GM19023 (cell line): ENCODE data around the gene CDC42BPG.

Experiments
- ATAC-seq: cut with Tn5 transposase; IDR thresholded peaks from one replicate; pipeline ENCODE4 v1.9.1; 2021; ENCODE audit warnings: mild to moderate bottlenecking, moderate library complexity; ENCODE audit not compliant: unreplicated experiment

CDC42BPG gene

DNA sequence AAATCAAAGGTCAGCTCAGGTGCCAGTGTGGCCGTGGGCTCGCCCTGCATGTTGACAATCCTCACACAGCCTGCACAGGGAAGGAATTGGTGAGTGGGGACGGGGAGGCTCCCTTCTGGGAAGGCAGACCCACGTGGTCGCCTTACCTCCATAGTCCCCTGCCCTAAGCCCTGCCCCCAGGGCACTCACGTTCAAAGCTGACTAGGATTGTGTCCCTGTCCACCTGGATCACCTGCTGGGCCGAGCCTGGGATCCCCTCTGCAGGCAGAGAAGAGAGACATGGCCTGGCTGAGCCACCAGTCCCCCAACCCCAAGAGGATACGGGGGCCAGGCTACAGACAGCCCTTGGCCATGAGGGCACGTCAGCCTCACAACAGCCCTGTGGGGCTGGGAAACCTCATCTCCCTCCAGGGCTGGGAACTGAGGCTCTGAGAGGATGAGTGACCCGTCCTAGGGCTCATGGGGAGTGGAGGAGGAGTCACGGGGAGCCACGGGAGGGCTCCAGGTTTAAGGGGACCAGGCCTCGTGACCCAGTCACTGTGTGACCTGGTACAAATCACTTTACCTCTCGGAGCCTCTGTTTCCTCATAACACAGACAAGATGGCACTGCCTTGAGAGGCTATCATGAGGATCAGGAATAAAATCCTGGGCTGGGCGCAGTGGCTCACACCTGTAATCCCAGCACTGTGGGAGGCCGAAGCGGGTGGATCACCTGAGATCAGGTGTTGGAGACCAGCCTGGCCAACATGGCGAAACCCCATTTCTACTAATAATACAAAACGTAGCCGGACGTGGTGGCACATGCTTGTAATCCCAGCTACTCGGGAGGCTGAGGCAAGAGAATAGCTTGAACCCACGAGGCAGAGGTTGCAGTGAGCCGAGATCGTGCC is 54.0 kb downstream of the CDC42BPG start:
- ATAC-seq, result no peak

DNA sequence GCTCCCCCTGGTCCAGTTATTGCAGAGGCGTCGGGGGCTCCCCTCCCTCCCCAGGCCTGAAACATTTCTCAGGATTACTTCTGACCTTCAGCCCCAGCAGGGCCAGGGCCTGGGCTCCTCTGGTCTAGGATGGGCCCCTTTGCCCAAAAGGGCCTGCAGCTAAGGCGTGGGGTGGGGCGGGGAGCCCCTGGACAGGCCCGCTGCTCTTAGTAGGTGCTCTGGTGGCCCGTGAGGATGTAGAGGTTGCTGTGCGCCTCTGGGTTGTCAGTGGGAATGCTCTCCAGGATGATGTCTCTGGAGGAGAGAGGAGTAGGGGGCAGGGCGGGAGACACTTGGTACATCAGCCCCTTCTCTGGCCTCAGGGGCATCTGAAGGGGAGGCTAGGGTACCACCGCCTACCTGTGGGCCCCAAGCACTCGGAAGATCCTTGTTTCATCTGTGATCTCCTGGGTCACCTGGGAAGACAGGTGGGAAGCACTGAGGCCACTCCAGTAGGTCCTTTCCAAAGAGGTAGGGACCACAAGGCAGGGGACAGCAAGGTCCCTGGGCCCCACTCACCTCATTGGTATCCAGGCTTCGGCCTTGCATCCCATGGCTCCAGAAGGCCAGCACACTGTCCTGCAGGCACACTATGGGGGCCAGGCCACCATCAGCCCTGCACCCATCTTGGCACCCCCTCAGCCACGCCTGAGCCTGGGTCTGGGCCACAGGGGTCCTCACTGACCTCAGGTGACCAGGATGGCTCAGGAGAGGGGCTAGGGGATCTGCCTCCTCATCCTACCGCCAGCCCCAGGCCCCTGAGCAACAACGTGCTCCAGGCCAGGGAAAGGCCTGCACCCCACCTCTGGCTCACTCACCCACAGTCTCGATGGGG is 54.9 kb downstream of the CDC42BPG start:
- no peak for ATAC-seq

DNA sequence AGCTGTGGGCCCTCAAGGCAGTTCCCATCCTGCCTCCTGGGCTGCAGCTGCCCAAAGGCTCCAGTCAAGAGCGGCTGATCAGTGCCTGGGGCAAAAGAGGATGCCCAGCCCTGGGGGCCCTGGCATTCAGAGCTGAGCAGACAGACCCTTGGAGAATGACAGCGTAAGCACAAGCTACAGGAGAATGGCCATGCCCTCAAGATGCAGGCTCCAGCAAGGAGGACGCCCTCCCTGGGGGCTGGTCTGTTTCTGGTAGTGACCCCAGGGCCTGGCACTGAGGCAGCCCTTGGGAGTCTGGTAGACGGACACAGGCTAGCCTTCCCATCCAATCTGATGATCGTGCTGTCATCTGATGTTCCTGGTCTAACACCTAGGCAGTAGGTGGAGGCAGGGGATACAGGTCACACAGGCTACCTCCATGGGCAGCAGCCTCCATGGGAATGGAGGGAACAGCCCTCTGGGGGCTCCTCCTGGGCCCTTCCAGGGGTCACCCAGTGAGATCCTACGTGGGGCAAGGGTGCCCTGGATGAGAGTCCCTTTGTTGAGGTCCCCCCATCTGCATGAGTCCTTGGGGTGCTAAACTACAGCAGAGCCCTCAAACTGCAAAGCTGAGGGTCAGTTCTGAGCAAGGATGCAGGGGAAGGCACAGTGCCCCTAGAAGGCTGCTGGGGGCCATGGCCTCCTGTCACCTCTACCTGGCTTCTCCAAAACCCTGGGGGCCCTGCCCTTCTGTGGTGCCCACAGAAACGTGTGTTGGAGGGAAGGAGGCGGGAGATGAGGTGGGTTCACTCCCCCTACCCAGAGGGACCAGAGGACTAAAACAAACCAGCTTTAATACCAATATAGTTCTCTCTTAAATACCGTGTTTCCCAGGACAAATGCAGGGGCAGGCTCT is 55.9 kb downstream of the CDC42BPG start:
- no peak for ATAC-seq

DNA sequence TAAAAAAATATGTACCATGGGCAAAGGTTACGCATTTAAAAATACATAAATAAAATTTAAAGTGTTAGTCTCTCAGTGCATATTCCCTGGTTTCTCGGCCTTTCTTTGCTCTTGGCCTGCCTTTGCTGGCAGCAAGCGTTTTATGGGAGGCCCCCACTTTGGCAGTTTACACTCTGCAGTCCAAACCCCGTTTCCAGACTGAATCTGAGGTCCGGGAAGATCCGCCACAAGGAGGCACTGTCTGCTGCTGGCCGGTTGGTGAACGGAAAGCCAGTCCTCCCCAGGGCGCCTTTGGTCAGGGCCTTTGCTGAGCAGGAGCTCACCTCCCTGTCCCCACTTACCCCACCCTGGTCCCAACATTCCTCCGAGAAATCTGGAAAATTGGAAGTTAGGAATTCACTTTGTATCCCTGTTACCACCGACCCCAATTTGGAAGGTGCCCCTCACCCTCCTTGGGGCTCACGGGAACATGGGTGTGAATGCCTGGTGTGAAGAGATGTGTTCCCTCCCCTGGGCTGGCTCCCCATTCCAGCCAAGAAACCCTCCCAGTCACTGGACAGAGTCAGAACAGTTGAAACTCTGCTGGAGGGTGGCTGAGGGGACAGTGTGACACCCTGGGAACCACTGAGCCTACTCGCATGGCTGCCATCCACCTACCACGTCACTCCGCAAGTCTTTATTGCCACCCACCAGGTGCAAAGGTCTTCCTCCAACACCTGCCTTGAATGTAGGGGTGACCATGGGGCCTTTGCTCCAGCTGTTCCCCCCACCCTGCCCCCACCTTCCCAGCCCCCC is 56.7 kb downstream of the CDC42BPG start:
- no peak for ATAC-seq

DNA sequence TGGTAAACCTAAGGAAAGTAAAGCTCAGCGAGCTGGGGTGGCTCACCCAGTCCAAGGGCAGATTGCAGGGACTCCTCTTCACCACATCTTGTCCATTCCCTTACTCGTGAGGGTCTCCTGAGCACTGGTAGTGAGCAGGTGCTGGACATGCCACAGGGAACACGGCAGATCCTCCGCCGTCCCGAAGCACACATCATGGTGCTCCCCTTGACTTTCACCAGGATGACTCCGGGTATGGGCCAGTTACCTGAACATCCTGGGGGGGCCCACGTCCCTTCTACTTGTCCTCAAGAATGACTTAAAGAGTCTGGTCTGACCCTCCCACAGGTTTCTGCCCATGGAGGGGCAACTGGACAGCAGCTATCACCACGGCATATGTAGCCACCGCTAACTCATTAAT is 58.1 kb downstream of the CDC42BPG start:
- no peak for ATAC-seq

DNA sequence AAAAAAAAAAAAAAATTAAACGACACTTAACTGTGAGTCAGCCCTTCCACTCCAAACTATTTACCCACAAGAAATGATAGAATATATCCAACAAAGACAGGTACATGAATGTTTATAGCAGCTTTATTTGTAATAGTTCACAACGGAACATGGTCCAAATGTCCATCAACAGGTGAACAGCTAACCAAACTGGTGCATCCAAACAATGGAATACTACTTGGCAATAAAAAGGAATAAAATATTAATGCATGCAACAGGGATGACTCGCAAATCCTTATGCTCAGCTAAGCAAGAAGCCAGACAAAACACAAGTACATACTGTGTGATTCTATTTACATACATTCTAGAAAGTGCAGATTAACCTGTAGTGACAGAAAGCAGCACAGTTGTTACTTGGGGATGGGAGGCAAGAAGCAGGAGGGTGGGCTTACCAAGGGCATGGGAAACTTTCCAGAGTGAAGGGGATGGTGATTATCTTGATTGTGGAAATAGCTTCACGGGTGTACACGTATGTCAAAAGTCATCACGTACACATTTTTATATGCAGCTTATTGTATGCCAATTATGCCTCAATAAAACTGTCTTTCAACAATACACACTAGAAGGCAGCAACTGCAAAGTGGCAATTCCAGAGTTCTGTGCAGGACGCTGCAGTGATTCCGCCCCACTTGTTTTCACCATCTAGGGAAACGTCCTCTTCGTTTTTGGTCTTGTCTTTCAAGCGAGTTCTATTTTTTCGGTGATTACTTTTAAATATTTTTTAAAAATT is 59.5 kb downstream of the CDC42BPG start:
- no peak for ATAC-seq

DNA sequence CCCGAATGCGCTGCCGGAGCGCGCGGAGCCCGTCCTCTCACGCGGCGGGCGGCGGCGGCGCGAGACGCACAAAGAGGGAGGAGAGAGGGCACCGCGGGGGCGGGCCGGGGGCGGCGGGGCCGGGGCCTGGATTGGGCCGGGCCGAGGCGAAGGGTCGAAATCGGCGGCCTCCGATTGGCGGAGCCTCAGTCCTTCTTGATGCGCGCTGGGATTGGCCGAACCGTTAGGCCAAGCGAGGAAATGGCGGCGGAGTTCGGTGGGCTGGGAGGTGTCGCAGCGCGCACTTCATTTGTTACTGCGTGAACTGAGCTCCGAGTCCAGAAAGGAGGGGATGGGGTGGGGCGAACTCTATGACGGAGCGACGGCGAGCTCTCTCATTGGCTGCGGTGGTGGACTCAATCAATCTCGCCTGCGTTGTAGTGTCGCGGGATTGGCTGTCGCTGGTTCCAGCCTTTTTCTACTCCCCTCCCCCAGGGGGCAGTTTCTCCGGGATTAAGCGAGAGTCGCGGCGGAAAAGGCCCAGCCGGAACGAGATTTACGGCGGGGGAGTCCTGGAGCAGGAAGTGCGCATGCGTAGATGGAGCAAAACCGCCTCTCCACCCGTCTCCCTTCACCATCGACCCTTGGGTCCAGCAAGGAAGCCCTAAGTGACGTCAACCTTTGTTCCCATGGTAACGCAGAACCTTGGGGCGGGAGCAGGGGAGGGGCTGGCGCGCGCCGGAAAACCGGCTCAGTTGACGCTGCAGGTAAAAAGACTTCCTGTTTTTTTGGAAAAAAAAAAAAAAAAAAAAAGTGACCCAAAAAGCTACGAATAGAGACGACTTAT is 65.8 kb downstream of the CDC42BPG start, which contains the start of gene SF1:
TSS of gene SF1 (minus strand) at position 70 of the 826 bp plus-strand sequence. CDS start 150 bp downstream, outside the sequence.
- peak; percentile 79 for ATAC-seq

DNA sequence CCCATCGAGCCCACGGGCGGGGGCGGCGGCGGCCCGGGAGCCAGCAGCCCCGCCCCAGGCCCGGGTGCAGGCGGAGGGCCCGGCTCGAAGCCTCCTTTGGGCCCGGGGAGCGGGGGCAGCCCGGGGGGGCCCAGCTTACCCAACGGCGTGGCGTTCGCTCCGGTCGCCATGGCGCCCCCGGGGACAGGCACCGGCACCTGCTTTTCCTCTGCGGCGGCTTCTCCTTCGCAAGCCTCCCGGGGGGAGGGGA is 66.3 kb downstream of the CDC42BPG start:
- peak; percentile 15 for ATAC-seq

DNA sequence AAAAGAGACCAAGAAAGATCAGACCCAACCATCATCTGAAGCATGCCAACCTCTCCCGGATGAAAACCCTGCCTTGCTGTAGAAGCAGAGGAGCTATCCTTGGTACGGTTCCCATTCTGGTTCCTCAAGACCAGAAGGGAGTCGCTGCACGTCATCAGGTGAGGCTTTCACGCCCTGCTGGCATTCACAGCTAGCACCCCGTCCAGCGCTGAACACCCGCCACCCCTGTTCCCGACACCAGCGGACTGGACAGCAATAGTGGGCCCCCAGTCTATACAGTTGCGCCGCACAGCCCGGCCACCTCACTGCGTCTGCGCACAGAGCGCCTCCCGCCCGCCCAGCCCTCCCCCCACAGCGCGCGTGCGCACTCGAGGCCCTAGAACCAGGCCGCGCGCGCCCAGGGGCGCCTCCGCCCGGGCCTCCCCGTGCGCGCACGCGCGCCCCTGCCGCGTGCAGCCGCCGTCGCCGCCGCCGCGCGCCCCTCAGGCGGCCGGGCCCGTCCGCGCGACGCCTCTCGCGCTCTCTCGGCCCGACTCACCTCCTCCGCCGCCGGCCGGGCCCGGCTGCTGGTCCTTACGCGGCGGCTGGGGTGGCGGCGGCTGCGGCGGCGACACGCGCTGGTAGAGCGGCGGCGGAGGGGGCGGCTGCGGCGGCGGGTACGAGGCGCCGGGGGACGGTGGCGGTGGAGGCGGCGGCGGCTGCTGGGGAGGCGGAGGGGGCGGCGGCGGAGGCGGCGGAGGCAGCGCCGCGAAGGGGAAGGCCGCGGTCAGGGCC is 66.8 kb downstream of the CDC42BPG start:
- peak; percentile 16 for ATAC-seq

DNA sequence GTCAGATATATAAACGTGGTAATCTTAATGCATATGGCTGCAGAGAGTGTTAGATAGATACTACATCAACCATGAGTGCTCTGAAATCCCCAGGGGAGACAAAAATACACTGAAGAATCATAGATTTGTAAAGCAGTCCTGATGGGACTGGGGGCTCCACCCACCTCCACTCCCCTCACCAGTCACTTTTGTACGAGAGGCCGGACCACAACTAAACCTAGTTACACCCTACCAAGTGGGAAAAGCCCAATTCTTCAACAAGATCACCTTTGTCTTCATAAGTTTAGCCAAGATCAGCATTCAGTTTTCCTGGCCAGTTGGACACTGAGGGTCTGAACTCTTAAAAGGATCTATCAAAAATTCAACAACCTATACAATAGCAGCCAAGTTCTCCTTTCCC is 67.6 kb downstream of the CDC42BPG start:
- no peak for ATAC-seq

DNA sequence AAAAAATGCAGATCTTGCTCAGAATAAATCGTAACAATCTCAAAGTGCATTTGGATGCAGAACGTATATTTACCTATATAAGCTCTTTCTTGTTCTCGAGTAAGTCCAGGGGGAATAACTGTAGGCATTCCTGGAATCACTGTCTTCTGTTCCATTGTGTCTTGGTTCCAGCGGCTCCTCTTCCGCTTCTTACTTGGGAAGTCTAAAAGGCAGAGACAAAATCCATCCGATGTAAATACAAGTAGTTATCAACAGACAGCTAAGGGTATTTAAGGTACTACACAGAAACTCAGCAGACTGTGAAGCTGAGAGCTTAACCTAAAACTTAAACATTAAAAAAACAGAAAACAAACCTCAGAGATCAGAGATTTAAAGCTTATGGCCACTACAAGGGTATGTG is 68.0 kb downstream of the CDC42BPG start:
- ATAC-seq, result no peak

DNA sequence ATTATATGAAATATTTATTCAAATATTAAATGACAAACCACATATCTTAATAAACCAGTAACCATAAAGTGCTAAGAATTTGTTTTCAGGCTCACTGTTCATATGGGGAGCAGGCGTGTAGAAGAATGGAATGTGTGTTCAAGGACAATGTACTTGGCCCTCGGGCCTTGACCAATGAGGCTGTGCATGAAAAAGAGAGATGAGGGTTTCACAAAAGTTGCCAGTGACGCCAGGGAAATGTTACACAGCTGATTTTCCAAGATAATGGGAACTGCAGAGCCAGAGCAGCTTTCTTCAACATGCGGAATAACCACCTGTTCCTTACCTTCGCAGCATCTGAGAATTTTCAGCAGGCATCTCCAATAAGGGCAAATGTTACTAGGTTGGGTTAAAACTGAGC is 70.3 kb downstream of the CDC42BPG start:
- no peak for ATAC-seq
